ENCODE measurements around the gene RPSA.
A peak's percentile ranks its signal among the peaks of the same experiment; 100 is the strongest.

The RPSA gene

GRCh38 chr3:39388741-39389248 lies 17.7 kb upstream of the RPSA start:
- Histone ChIP-seq H3F3A (ENCODE audit: low read depth) (no peaks in the 10 kb centered on the region), H3K79me2 (ENCODE audit: insufficient read depth, low read length) (peaks cover 75% of the 10 kb centered on the region), H3K9me2 (replicated peaks; ENCODE audit: low read depth, low read length) (no peaks in the 10 kb centered on the region), H3K9me3 (ENCODE audit: insufficient read depth, low read depth, low read length) (no peaks in the 10 kb centered on the region), H3K4me3 (ENCODE audit: low read length, poor library complexity, severe bottlenecking) (peak overlapping the region; percentile 94), H3K27me3 (ENCODE audit: insufficient read depth, low read length, poor library complexity, severe bottlenecking) (no peaks in the 10 kb centered on the region), H3K36me3 (ENCODE audit: insufficient read depth, low read length) (peaks cover 44% of the 10 kb centered on the region), H3K9ac (ENCODE audit: low read depth, low read length, poor library complexity, severe bottlenecking) (peak overlapping the region; percentile 42), H3K4me2 (ENCODE audit: low read depth, low read length, poor library complexity, severe bottlenecking) (peak overlapping the region; percentile 85), H2AFZ (ENCODE audit: low read length) (no peak overlapping the region), H3K4me1 (ENCODE audit: insufficient read depth, low read length, poor library complexity, severe bottlenecking) (peaks cover 51% of the 10 kb centered on the region), H4K20me1 (ENCODE audit: insufficient read depth, low read length, poor library complexity, severe bottlenecking) (peaks cover 60% of the 10 kb centered on the region)
- TF ChIP-seq CTCF (conservative IDR thresholded peaks at IDR 0.05; ENCODE audit: low read length) (no peak), EZH2phosphoT487 (IDR thresholded peaks at IDR 0.05; ENCODE audit: borderline replicate concordance) (no peak)

- Histone ChIP-seq H3K27me3 (ENCODE audit: insufficient read depth, low read length, poor library complexity, severe bottlenecking) (no peaks in the 10 kb centered on the region), H3K4me2 (ENCODE audit: low read depth, low read length, poor library complexity, severe bottlenecking) (no peak overlapping the region), H3F3A (ENCODE audit: low read depth) (no peaks in the 10 kb centered on the region), H3K79me2 (ENCODE audit: insufficient read depth, low read length) (peaks cover 62% of the 10 kb centered on the region), H3K4me1 (ENCODE audit: insufficient read depth, low read length, poor library complexity, severe bottlenecking) (peaks cover 43% of the 10 kb centered on the region), H3K9ac (ENCODE audit: low read depth, low read length, poor library complexity, severe bottlenecking) (no peak overlapping the region), H3K9me3 (ENCODE audit: insufficient read depth, low read depth, low read length) (no peaks in the 10 kb centered on the region), H3K9me2 (replicated peaks; ENCODE audit: low read depth, low read length) (no peaks in the 10 kb centered on the region), H2AFZ (ENCODE audit: low read length) (no peak overlapping the region), H3K4me3 (ENCODE audit: low read length, poor library complexity, severe bottlenecking) (no peak overlapping the region), H4K20me1 (ENCODE audit: insufficient read depth, low read length, poor library complexity, severe bottlenecking) (peaks cover 48% of the 10 kb centered on the region), H3K36me3 (ENCODE audit: insufficient read depth, low read length) (peaks cover 58% of the 10 kb centered on the region)
- TF ChIP-seq CTCF (conservative IDR thresholded peaks at IDR 0.05; ENCODE audit: low read length) (no peak), EZH2phosphoT487 (IDR thresholded peaks at IDR 0.05; ENCODE audit: borderline replicate concordance) (no peak)
These were observed 16.3 kb upstream of the RPSA start for GRCh38 chr3:39390181-39390580.

GRCh38 chr3:39396690-39397089 lies 9.8 kb upstream of the RPSA start:
- TF ChIP-seq EZH2phosphoT487 (IDR thresholded peaks at IDR 0.05; ENCODE audit: borderline replicate concordance) (no peak), CTCF (conservative IDR thresholded peaks at IDR 0.05; ENCODE audit: low read length) (no peak)
- Histone ChIP-seq H3K4me1 (ENCODE audit: insufficient read depth, low read length, poor library complexity, severe bottlenecking) (peaks cover 7% of the 10 kb centered on the region), H3K9ac (ENCODE audit: low read depth, low read length, poor library complexity, severe bottlenecking) (no peak overlapping the region), H3K79me2 (ENCODE audit: insufficient read depth, low read length) (no peaks in the 10 kb centered on the region), H3K9me2 (replicated peaks; ENCODE audit: low read depth, low read length) (no peaks in the 10 kb centered on the region), H3K27me3 (ENCODE audit: insufficient read depth, low read length, poor library complexity, severe bottlenecking) (no peaks in the 10 kb centered on the region), H3F3A (ENCODE audit: low read depth) (0 out of 2 replicates have a peak, but pooled peaks cover 7% of the 10 kb centered on the region), H2AFZ (ENCODE audit: low read length) (no peak overlapping the region), H3K4me3 (ENCODE audit: low read length, poor library complexity, severe bottlenecking) (no peak overlapping the region), H3K9me3 (ENCODE audit: insufficient read depth, low read depth, low read length) (no peaks in the 10 kb centered on the region), H3K4me2 (ENCODE audit: low read depth, low read length, poor library complexity, severe bottlenecking) (no peak overlapping the region), H4K20me1 (ENCODE audit: insufficient read depth, low read length, poor library complexity, severe bottlenecking) (peaks cover 3% of the 10 kb centered on the region), H3K36me3 (ENCODE audit: insufficient read depth, low read length) (peaks cover 66% of the 10 kb centered on the region)
